HG02852 (cell line): ENCODE data around the gene TTC33.

Experiments used
- ATAC-seq: cut with Tn5 transposase; IDR thresholded peaks from one replicate; pipeline ENCODE4 v1.9.1; 2021; ENCODE audit warnings: mild to moderate bottlenecking, moderate library complexity; ENCODE audit not compliant: unreplicated experiment

The TTC33 gene

GRCh38 chr5:40547994-40548575 is 207.7 kb downstream of the TTC33 start:
- no peak for ATAC-seq

GRCh38 chr5:40547557-40547956 is 208.2 kb downstream of the TTC33 start:
- ATAC-seq = no peak

GRCh38 chr5:40540301-40540700 is 215.5 kb downstream of the TTC33 start:
- no peak for ATAC-seq

- ATAC-seq = no peak
These were observed 231.1 kb downstream of the TTC33 start for GRCh38 chr5:40524677-40525076.

GRCh38 chr5:40521925-40522324 is 233.8 kb downstream of the TTC33 start:
- ATAC-seq = no peak

GRCh38 chr5:40521108-40521785 is 234.5 kb downstream of the TTC33 start:
- no peak for ATAC-seq

- no peak for ATAC-seq
These were observed 237.3 kb downstream of the TTC33 start for GRCh38 chr5:40518485-40518917.

- no peak for ATAC-seq
These were observed 240.3 kb downstream of the TTC33 start for GRCh38 chr5:40515476-40515875.

GRCh38 chr5:40514976-40515375 is 240.8 kb downstream of the TTC33 start:
- ATAC-seq = no peak

- ATAC-seq = no peak
These were observed 244.0 kb downstream of the TTC33 start for GRCh38 chr5:40511801-40512200.

GRCh38 chr5:40507095-40507494 is 248.7 kb downstream of the TTC33 start:
- ATAC-seq = no peak

GRCh38 chr5:40505031-40505430 is 250.7 kb downstream of the TTC33 start:
- no peak for ATAC-seq

GRCh38 chr5:40503439-40503838 is 252.3 kb downstream of the TTC33 start:
- ATAC-seq = no peak

- no peak for ATAC-seq
These were observed 253.0 kb downstream of the TTC33 start for GRCh38 chr5:40502736-40503135.

- no peak for ATAC-seq
These were observed 253.9 kb downstream of the TTC33 start for GRCh38 chr5:40501711-40502444.

- no peak for ATAC-seq
These were observed 256.1 kb downstream of the TTC33 start for GRCh38 chr5:40499518-40500273.

- ATAC-seq = no peak
These were observed 256.8 kb downstream of the TTC33 start for GRCh38 chr5:40499007-40499406.

- ATAC-seq = no peak
These were observed 258.2 kb downstream of the TTC33 start for GRCh38 chr5:40497573-40497972.

GRCh38 chr5:40495237-40495635 is 260.5 kb downstream of the TTC33 start:
- ATAC-seq = no peak

GRCh38 chr5:40494631-40495236 is 261.0 kb downstream of the TTC33 start:
- ATAC-seq = no peak

- no peak for ATAC-seq
These were observed 263.7 kb downstream of the TTC33 start for GRCh38 chr5:40492056-40492455.
